GM21576 (cell line): ENCODE data around the gene ATG5.
"Not testable (repeated sequence)": the region's sequence is repeated elsewhere in the genome, so short reads cannot be mapped to it uniquely, and the experiment has no call there.

ENCODE experiments used
- ATAC-seq: cut with Tn5 transposase; IDR thresholded peaks from one replicate; pipeline ENCODE4 v1.9.1; 2021; ENCODE audit warnings: mild to moderate bottlenecking, moderate library complexity; ENCODE audit not compliant: unreplicated experiment

The ATG5 gene

DNA sequence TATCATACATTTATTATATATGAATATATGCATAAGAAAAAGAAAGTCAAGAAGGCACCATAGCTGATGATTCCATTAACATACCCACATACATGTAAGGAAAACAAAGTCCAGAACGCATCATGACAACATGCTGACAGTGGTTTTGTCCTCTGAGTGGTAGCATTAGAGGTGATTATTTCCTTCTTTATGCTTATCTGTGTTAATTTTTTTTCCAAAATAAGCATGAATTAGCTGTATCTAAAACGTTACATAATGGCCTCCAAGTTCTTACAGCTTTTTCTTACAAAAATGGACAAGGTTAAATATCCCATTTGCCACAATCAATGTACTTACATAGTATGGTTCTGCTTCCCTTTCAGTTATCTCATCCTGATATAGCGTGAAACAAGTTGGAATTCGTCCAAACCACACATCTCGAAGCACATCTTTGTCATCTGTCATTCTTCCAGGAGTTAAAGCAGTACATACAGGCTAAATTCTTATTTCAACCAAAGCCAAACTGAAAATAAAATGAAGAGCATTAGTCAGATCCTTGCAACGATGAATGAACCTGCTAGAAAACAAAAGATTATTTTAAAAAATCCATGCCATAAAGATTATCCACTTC is 9.7 kb downstream of the ATG5 start:
- no peak for ATAC-seq

- no peak for ATAC-seq
These were observed 15.7 kb downstream of the ATG5 start for GRCh38 chr6:106309766-106310373.

GRCh38 chr6:106308985-106309384 is 16.6 kb downstream of the ATG5 start:
- ATAC-seq: no peak

GRCh38 chr6:106305740-106306139 is 19.8 kb downstream of the ATG5 start:
- ATAC-seq: no peak

- no peak for ATAC-seq
These were observed 24.6 kb downstream of the ATG5 start for GRCh38 chr6:106300944-106301343.

DNA sequence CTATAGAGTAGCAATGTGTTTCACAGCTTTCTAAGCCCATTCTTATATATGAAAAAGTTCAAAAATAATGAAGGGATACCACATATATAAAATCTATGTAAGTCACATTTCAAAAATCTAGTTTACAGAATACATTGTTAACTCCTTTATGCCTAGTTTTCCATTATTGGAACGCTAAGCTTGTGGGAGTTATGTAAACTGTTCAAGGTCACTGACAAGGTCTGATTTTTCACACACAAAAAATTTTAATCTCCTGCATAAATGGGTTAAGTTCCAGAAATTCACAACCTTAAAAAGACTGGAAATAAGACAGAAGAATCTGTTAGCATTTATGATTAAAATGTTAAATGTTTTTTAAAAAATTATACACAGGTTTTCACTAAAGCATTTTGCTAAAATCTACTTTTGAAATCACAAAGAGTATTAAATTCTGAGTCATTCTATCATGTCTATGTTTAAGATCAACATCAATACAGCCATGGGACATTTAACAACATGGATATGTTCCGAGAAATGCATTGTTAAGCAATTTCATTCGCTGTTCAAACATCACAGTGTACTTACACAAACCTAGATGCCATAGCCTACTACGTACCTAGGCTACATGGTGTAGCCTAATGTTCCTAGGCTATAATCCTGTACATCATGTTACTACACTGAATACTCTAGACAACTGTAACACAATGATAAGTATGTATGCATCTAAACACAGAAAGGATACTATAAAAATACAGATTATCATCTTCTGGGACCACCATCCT is 25.4 kb downstream of the ATG5 start:
- ATAC-seq: no peak

- no peak for ATAC-seq
These were observed 32.4 kb downstream of the ATG5 start for GRCh38 chr6:106293116-106293515.

- no peak for ATAC-seq
These were observed 34.6 kb downstream of the ATG5 start for GRCh38 chr6:106290954-106291353.

- ATAC-seq: no peak
These were observed 35.5 kb downstream of the ATG5 start for GRCh38 chr6:106290032-106290431.

GRCh38 chr6:106287215-106287614 is 38.3 kb downstream of the ATG5 start:
- ATAC-seq: no peak

DNA sequence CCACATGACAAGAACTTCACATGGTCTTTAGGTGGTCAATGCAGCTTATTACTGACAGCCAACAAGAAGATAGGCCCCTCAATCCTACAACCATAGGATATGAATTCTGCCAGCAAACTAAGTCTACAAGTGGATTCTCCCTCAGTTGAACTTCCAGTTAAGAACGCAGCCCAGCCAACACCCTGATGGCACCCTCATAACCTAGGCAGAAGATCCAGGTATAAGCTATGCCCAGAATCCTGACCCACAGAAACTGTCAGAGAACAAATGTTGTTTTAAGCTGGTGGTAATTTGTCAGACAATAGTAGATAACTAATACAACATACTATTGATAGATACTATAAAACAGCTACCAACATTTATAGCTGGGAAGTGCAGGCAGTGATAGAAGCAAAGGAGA is 38.8 kb downstream of the ATG5 start:
- no peak for ATAC-seq

- no peak for ATAC-seq
These were observed 42.1 kb downstream of the ATG5 start for GRCh38 chr6:106283481-106283880.

DNA sequence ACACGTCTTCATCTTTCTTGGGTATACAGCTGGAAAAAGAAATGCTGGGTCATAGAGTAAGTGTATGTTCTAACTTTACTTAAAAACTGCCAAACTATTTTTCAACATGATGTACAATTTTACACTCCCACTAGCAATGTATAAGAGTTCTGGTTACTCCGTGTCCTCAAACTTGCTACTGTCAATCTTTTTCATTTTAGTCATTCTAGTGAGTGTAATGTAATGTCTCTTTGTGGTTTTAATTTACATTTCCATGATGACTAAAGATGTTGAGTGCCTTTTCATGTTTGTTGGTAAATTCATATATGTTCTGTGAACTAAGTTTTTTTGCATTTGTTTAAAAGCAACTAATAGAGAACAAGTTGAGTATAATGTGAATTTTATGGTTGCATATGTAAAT is 43.9 kb downstream of the ATG5 start:
- no peak for ATAC-seq

DNA sequence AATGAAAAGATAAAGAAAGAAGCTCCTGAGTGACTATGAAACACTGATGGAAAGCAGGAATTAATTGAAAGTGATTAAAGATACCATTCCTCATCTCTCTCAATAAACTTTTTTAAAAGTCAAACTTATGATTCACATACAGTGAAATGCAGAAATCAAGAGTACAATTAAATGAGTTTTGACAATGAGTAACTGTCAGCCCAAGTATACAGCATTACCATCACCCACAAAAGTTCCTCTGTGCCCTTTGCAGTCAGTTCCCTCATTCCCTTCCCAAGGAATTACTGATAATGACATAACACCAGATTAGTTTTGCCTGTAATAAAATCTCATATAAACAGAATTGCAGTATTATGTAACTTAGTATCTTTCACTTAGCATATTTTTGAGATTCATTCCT is 44.5 kb downstream of the ATG5 start:
- no peak for ATAC-seq

DNA sequence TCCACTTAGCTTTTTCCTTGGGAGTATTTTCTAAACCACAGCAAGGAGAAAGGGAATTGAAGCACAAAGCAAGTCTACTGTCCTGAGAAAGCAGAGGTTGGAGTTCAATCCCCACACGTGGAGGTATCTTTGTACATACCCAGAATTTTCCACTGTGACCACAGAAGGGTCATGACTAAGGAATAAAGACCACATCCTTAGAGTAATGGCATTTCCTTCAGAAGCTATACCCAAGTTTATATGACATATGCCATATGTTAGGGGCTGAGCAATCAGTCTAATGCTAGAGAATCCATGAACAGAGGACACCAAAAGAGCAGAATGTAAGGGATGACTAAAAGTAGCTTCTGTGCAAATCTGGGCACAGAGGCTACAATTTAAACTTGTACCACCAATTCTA is 46.4 kb downstream of the ATG5 start:
- no peak for ATAC-seq

DNA sequence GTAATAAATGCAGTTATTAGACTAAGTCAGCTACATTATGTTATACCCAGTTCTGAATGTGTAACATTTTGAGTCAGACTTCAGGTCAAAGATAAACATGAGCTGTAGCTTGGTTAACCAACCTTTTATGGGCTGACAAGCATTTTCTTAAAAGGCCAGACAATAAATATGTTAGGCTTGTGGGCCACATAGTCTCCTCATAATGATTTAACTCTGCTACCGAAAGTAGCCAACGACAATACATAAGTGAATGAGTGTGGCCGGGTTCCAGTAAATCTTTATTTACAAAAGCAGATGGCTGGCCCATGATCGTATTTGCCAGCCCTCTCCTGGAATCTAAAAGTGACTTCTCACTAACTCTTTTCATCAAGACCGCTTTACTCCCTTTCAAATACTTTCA is 49.9 kb downstream of the ATG5 start:
- no peak for ATAC-seq

GRCh38 chr6:106273087-106273486 is 52.5 kb downstream of the ATG5 start:
- ATAC-seq: peak; percentile 72

DNA sequence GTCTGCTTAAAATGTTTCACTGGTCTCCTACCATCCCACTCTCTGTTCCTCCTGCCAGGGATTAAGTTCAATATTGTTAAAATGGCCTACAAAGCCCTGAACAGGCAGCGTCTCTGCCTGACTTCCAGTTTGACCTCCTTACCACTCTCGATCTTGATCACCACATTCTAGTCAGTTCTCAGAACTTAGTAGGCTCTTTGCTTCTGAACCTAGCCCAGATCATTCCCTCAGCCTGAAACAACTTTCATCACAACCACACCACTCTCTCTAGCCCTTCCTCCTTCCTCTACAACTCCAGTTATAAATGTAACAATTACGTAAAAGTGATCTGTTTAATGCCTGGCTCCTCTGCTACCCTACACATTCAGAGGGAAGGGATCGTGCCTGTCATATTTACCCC is 53.3 kb downstream of the ATG5 start:
- ATAC-seq: no peak

DNA sequence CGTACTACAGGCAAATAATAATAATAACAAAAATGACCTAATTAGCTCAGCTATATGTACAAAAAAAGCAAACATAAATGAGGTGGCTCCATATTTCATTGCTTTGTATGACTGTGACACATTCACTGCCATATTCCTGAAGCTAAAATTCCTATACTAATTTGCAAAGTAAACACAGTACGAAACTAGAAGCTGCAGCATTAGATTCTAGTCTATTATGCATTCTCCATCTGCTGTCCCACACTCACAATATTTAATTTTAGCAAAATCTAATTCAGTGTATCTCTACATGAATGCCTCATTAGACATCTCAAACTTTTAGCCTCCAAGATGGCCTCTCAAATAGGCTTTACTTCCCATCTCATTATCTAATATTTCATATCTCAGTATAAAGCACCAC is 55.1 kb downstream of the ATG5 start:
- ATAC-seq: no peak

- ATAC-seq: not testable (repeated sequence)
These were observed 56.2 kb downstream of the ATG5 start for GRCh38 chr6:106269268-106269919.

DNA sequence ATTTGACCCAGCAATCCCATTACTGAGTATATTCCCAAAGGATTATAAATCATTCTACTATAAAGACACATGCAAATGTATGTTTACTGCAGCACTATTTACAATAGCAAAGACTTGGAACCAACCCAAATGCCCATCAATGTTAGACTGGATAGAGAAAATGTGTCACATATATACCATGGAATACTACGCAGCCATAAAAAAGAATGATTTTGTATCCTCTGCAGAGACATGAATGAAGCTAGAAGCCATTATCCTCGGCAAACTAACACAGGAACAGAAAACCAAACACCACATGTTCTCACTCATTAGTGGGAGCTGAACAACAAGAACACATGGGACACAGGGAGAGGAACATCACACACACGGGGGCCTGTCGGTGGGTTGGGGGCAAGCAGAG is 57.1 kb downstream of the ATG5 start:
- ATAC-seq: not testable (repeated sequence)

- not testable (repeated sequence) for ATAC-seq
These were observed 61.1 kb downstream of the ATG5 start for GRCh38 chr6:106264433-106264832.
